OCI-LY7 (cell line): ENCODE measurements around the gene OR2A7.
"Not testable (repeated sequence)": the region's sequence is repeated elsewhere in the genome, so short reads cannot be mapped to it uniquely, and the experiment has no call there.

Experiments used
- EZH2phosphoT487 ChIP-seq: fragments of 200-600 bp; sonication (generic); IDR thresholded peaks from 2 replicates; pipeline ENCODE4 v1.6.1; 2018; ENCODE audit warnings: low read depth, borderline replicate concordance, mild to moderate bottlenecking, mixed run types, antibody characterized with exemption, low read length, moderate library complexity, mixed read lengths
- TF ChIP-seq, protein P1 (sequence below): fragments of 200-600 bp; sonication (generic); conservative IDR thresholded peaks from 2 replicates; pipeline ENCODE4 v1.5.1; 2014; ENCODE audit warnings: mild to moderate bottlenecking, antibody characterized with exemption, low read length, moderate library complexity, mixed read lengths

GRCh38 chr7:144264692-144265091 is at the start of gene OR2A7:
- not testable (repeated sequence) for TF ChIP-seq EZH2phosphoT487
- TF ChIP-seq, protein P1, sequence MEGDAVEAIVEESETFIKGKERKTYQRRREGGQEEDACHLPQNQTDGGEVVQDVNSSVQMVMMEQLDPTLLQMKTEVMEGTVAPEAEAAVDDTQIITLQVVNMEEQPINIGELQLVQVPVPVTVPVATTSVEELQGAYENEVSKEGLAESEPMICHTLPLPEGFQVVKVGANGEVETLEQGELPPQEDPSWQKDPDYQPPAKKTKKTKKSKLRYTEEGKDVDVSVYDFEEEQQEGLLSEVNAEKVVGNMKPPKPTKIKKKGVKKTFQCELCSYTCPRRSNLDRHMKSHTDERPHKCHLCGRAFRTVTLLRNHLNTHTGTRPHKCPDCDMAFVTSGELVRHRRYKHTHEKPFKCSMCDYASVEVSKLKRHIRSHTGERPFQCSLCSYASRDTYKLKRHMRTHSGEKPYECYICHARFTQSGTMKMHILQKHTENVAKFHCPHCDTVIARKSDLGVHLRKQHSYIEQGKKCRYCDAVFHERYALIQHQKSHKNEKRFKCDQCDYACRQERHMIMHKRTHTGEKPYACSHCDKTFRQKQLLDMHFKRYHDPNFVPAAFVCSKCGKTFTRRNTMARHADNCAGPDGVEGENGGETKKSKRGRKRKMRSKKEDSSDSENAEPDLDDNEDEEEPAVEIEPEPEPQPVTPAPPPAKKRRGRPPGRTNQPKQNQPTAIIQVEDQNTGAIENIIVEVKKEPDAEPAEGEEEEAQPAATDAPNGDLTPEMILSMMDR = not testable (repeated sequence)
